AG04450 (cell line): Measurements from ENCODE around the gene TVP23A. TPM values are rescaled to one million over a fixed set of nuclear protein-coding genes. Genes with fewer than 3 reads are reported as not detected.
"Not testable (repeated sequence)": the region's sequence is repeated elsewhere in the genome, so short reads cannot be mapped to it uniquely, and the experiment has no call there.

ENCODE experiments used
- CTCF ChIA-PET: fragments of 300-600, 350-600 bp; formaldehyde crosslinking; extraction: SDS; loops from one replicate; lab custom pipeline; 2022; ENCODE audit warnings: antibody characterized with exemption, inconsistent platforms; lab: Charles Lee
- POLR2A ChIA-PET: fragments of 350-600 bp; formaldehyde crosslinking; extraction: SDS; loops from one replicate; lab custom pipeline; 2021; ENCODE audit warnings: antibody characterized with exemption, inconsistent platforms; lab: Yijun Ruan, JAX
- DNase-seq: peaks from one replicate; pipeline ENCODE4 v3.0.0-alpha.2; 2011; ENCODE audit warnings: low read depth, low spot score
- H3K27ac ChIP-seq: one replicate; pipeline ENCODE4 v1.5.1; 2012; ENCODE audit warnings: low read depth, low read length, control low read depth
- H3K27me3 ChIP-seq: one replicate; pipeline ENCODE4 v1.6.0; 2012; ENCODE audit warnings: low read length; ENCODE audit not compliant: control insufficient read depth, insufficient read depth
- H3K4me3 ChIP-seq: 2 replicates; pipeline ENCODE4 v1.5.1; 2011; ENCODE audit warnings: mild to moderate bottlenecking, low read depth, low read length, control low read depth
- H3K9me3 ChIP-seq: 2 replicates; pipeline ENCODE4 v1.5.1; 2012; ENCODE audit warnings: low read length; ENCODE audit not compliant: control insufficient read depth, insufficient read depth
- CTCF ChIP-seq: IDR thresholded peaks from 2 replicates; pipeline ENCODE4 v1.5.1; 2011; ENCODE audit warnings: low read depth, low read length, control low read depth, inconsistent platforms
- polyA plus RNA-seq: library from polyadenylated mRNA; depleted of rRNA; stranded (reverse); fragments of >200 nt; gene quantifications from 2 replicates; pipeline ENCODE4 v1.2.3, GENCODE V29; 2011

Gene TVP23A
- polyA plus RNA-seq, 1 experiment: not detected

DNA sequence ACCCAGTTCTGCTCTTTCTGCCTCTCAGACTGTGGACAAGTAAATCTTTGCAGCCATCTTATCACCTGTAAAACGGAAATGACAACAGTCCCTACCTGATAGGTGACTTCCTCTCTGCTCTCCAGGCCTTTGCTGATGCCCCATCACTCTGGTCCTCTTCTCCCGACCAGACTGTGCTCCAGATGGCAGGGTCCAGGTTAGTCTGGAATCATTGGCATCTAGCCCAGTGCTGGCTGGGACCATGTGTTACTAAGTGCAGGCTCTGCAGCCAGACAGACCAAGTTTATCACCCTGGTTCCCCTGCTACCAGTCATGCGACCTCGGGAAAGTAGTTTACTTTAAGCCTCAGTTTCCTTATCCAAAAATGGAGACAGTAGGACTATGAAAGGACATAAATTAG, 76.8 kb downstream of the TVP23A start:
- no peak overlapping the region for H3K4me3 ChIP-seq

GRCh38 chr16:10741249-10741648, 77.3 kb downstream of the TVP23A start:
- not testable (repeated sequence) for H3K9me3 ChIP-seq, H3K27ac ChIP-seq, H3K4me3 ChIP-seq, DNase-seq, H3K27me3 ChIP-seq
- ChIA-PET POLR2A (interaction anchor here (0.6 kb wide), 1 partner anchor 7 kb away, joined by 3 read pairs; no protein-coding TSS in a partner anchor), CTCF (interaction anchor here (7.3 kb wide), 1 partner anchor 227 kb away, joined by 204 read pairs; no protein-coding TSS in a partner anchor)

More for the DNA sequence above, 76.8 kb downstream of the TVP23A start:
- Histone ChIP-seq H3K27me3 (no peaks in the 10 kb centered on the region), H3K9me3 (no peaks in the 10 kb centered on the region), H3K27ac (no peak overlapping the region)
- ChIA-PET POLR2A (no interaction called here), CTCF (no interaction called here)
- no peak for TF ChIP-seq CTCF
- DNase-seq: no peak

- no peak overlapping the region for H3K27ac ChIP-seq
- H3K9me3 ChIP-seq: no peaks in the 10 kb centered on the region
- no peak for TF ChIP-seq CTCF
- ChIA-PET CTCF (interaction anchor here (0.7 to 7.3 kb wide), 3 partner anchors 83 to 227 kb away, joined by 4 to 204 read pairs (median 6); no protein-coding TSS in a partner anchor), POLR2A (interaction anchor here (0.6 kb wide), 1 partner anchor 8 kb away, joined by 3 read pairs; no protein-coding TSS in a partner anchor)
- H3K27me3 ChIP-seq: no peaks in the 10 kb centered on the region
- DNase-seq: no peak
- H3K4me3 ChIP-seq: no peak overlapping the region
Measured at GRCh38 chr16:10740845-10741208, 77.8 kb downstream of the TVP23A start.

DNA sequence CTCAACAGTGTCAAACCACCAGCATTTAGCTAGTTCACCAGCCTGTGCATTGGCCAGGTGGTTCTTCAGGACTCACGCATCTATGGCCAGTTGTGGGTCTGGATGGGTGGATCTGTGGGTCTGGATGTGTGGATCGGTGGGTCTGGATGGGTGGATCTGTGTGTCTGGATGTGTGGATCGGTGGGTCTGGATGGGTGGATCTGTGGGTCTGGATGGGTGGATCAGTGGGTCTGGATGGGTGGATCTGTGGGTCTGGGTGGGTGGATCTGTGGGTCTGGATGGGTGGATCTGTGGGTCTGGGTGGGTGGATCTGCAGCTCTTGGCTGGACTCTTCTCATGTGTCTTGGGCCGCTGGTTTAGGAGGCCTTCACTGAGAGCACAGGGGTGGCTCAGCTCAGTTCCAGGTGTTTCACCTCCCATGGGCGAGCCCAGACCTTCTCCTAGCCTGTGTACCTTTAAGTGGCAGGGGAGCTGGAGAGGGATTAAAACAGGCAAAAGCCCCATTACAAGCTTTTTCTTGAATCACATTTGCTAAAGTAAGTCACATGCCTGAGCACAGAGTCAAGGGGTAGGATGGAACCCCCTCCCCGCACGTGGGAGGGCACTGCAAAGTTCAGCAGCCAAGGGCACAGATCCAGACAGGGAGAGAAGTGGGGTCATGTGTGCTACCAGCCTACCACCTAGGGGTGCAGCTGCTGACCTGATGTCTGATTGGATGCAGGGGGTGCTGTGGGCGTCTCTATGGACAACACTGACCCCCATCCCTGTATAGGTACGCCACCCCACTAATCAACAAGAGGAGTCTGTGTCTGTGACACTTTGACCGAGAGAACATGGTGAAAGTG, 78.4 kb downstream of the TVP23A start:
- Histone ChIP-seq H3K4me3 (no peak overlapping the region), H3K27me3 (no peaks in the 10 kb centered on the region), H3K9me3 (no peaks in the 10 kb centered on the region), H3K27ac (no peak overlapping the region)
- no peak for DNase-seq
- POLR2A ChIA-PET: interaction anchor here (0.6 kb wide), 1 partner anchor 8 kb away, joined by 3 read pairs; no protein-coding TSS in a partner anchor
- CTCF ChIA-PET: interaction anchor here (0.7 to 7.3 kb wide), 4 partner anchors 83 to 230 kb away, joined by 4 to 204 read pairs (median 9); no protein-coding TSS in a partner anchor
- TF ChIP-seq CTCF: no peak

- DNase-seq: no peak
- ChIA-PET POLR2A (no interaction called here), CTCF (interaction anchor here (0.6 to 7.3 kb wide), 14 partner anchors 27 to 1600 kb away, joined by 3 to 204 read pairs (median 10); no protein-coding TSS in a partner anchor)
- Histone ChIP-seq H3K27me3 (no peaks in the 10 kb centered on the region), H3K4me3 (no peak overlapping the region), H3K27ac (peak overlapping the region; percentile 24), H3K9me3 (no peaks in the 10 kb centered on the region)
- no peak for TF ChIP-seq CTCF
Measured at GRCh38 chr16:10738231-10739077, 80.1 kb downstream of the TVP23A start.
